ENCODE data around the gene GRPEL1. TPM values are rescaled to one million over a fixed set of nuclear protein-coding genes. Genes with fewer than 3 reads are reported as not detected.

Gene GRPEL1
- total RNA-seq, 1 experiment from 2014 or later, result 40.7 TPM

GRCh38 chr4:7116705-7117104, 48.8 kb upstream of the GRPEL1 start:
- Mint-ChIP-seq H3K36me3 (ENCODE audit: insufficient read depth in 1 of 3, low read depth in 3 of 3) (no peaks in the 10 kb centered on the region), H3K4me1 (no peaks in the 10 kb centered on the region), H3K27ac (no peak overlapping the region), H3K4me3 (no peak overlapping the region), H3K27me3 (ENCODE audit: low read depth) (peaks cover 35% of the 10 kb centered on the region), H3K9me3 (peaks cover 3 to 7% of the 10 kb centered on the region in 2 experiments; a peak in 4 of 5 replicates)
- H3K9ac ChIP-seq (ENCODE audit: extremely low read depth, insufficient read length, low read length), result no peak overlapping the region
- H3K23ac ChIP-seq (ENCODE audit: insufficient read length, low read depth, low read length), result no peak overlapping the region
- H3K4me2 ChIP-seq (ENCODE audit: insufficient read depth, insufficient read length, low read length), result no peak overlapping the region
- H2BK5ac ChIP-seq (ENCODE audit: insufficient read length, low read length), result no peak overlapping the region
- H2AFZ ChIP-seq (ENCODE audit: low read length), result no peak overlapping the region
- no peak overlapping the region for H2BK20ac ChIP-seq (ENCODE audit: low read depth, low read length, poor library complexity, severe bottlenecking)
- TF ChIP-seq CTCF (conservative IDR thresholded peaks at IDR 0.05), result no peak
- no peaks in the 10 kb centered on the region for H3K23me2 ChIP-seq (ENCODE audit: insufficient read length, low read depth, low read length, poor library complexity, severe bottlenecking)
- H3K9me3 ChIP-seq (ENCODE audit: control insufficient read depth, low read depth, low read length), result no peaks in the 10 kb centered on the region
- H4K91ac ChIP-seq (ENCODE audit: insufficient read length, low read depth, low read length), result no peak overlapping the region
- no peak for DNase-seq
- H3K79me1 ChIP-seq (ENCODE audit: insufficient read depth, low read depth, low read length, poor library complexity, severe bottlenecking), result no peaks in the 10 kb centered on the region
- no peak overlapping the region for H3K18ac ChIP-seq (ENCODE audit: insufficient read length, low read depth, low read length)
- H3T11ph ChIP-seq (ENCODE audit: low read length), result no peak overlapping the region
- no peak overlapping the region for H3K14ac ChIP-seq (ENCODE audit: insufficient read depth, low read length)
- no peak overlapping the region for H4K5ac ChIP-seq (ENCODE audit: insufficient read length, low read depth, low read length)
- H3K79me2 ChIP-seq (ENCODE audit: insufficient read depth, low read length), result no peaks in the 10 kb centered on the region
- H2BK120ac ChIP-seq (ENCODE audit: low read depth, low read length, poor library complexity, severe bottlenecking), result no peak overlapping the region
- 0 out of 2 replicates have a peak, but pooled peaks cover 3% of the 10 kb centered on the region for H3K27me3 ChIP-seq (ENCODE audit: insufficient read depth, low read length)
- H2AK5ac ChIP-seq (ENCODE audit: insufficient read length, low read length), result no peak overlapping the region
- no peak overlapping the region for H3K56ac ChIP-seq (ENCODE audit: insufficient read length, low read depth, low read length)
- H3K4me1 ChIP-seq (ENCODE audit: insufficient read depth, low read length), result no peaks in the 10 kb centered on the region
- H4K20me1 ChIP-seq (ENCODE audit: control insufficient read depth, insufficient read depth, insufficient read length), result no peaks in the 10 kb centered on the region
- H4K8ac ChIP-seq (replicated peaks; ENCODE audit: insufficient read length, low read depth, low read length), result no peak overlapping the region
- no peak overlapping the region for H2BK15ac ChIP-seq (ENCODE audit: low read depth, low read length)
- H2BK12ac ChIP-seq (ENCODE audit: insufficient read length, low read depth, low read length), result no peak overlapping the region
- H3K4ac ChIP-seq (ENCODE audit: low read depth, low read length), result no peak overlapping the region
- H3K27ac ChIP-seq (ENCODE audit: insufficient read length, low read depth, low read length), result no peak overlapping the region
- no CpG with 5 or more reads among the region's 6 CpGs for WGBS (ENCODE audit: extremely low coverage, insufficient read length, low lambda C conversion rate)

Measured in H9 (cell line).